ENCODE measurements around the gene PEX5L. TPM values are rescaled to one million over a fixed set of nuclear protein-coding genes. Genes with fewer than 3 reads are reported as not detected.
"Not testable (repeated sequence)": the region's sequence is repeated elsewhere in the genome, so short reads cannot be mapped to it uniquely, and the experiment has no call there.

Gene PEX5L
- total RNA-seq, 1 experiment from 2014 or later: 3.2 TPM

DNA sequence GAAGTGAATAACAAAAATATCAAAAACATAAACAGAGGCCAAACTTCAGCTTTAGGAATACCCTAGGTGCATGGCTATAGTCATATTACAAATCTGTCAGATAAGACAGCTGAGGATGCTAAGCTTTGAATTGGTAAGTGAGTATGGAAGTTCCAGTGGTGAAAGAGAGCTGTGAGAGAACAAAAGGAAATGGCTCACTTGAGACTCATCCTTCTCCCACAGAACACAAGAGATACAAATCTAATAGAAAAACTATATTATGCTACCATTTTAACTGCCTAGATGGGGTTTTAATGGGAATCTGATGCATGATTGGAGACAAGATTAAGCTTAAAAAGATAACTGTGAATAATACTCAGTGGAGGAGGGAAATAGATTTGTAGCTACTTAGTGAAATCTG, 21.5 kb upstream of the PEX5L start:
- ChIA-PET POLR2A (no interaction called here), CTCF (interaction anchor here (1.2 kb wide), 1 partner anchor 129 kb away, joined by 4 read pairs; no protein-coding TSS in a partner anchor)
- H3K4me3 Mint-ChIP-seq: no peak overlapping the region
- no peaks in the 10 kb centered on the region for H3K27me3 Mint-ChIP-seq (ENCODE audit: low read depth)
- H3K9me3 Mint-ChIP-seq: no peaks in the 10 kb centered on the region
- ATAC-seq (no peak), DNase-seq (ENCODE audit: low spot score) (no peak)
- no peak for TF ChIP-seq NR3C1 (CRISPR knock-in tag; conservative IDR thresholded peaks at IDR 0.05; ENCODE audit: low read depth)
- H3K4me1 Mint-ChIP-seq: peaks cover 3% of the 10 kb centered on the region
- no peak overlapping the region for H3K27ac Mint-ChIP-seq
- no peaks in the 10 kb centered on the region for H3K36me3 Mint-ChIP-seq

DNA sequence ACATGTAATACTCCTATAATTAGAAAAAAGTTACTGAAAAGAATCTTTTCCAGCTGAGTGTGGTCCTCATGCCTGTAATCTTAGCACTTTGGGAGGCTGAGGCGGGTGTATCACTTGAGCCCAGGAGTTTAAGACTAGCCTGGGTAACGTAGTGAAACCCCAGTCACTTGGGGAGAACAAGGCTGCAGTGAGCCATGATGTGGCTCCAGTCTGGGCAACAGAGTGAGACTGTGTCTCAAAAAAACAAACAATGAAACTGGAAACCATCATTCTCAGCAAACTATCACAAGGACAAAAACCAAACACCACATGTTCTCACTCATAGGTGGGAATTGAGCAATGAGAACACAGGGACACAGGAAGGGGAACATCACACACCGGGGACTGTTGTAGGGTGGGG, 18.9 kb upstream of the PEX5L start:
- H3K4me1 Mint-ChIP-seq: not testable (repeated sequence)

DNA sequence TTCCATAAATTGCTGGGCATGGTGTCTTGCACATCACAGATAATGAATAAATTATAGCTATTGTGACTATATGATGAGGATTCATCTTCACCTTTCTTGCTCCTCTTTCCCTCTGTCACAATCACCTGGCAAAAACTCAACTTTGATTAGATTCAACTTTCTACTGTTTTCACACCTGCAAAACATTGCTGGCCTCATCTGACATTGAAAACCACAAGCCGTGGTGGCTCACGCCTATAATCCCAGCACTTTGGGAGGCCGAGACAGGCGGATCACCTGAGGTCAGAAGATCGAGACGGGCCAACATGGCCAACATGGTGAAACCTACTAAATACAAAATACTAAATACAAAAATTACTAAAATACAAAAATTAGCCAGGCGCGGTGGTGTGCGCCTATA, 12.7 kb upstream of the PEX5L start:
- no peaks in the 10 kb centered on the region for H3K9me3 Mint-ChIP-seq
- ChIA-PET POLR2A (interaction anchor here (0.6 kb wide), 1 partner anchor 94 kb away, joined by 4 read pairs; no protein-coding TSS in a partner anchor), CTCF (no interaction called here)
- ATAC-seq (no peak), DNase-seq (ENCODE audit: low spot score) (no peak)
- no peaks in the 10 kb centered on the region for H3K36me3 Mint-ChIP-seq
- H3K4me1 Mint-ChIP-seq: no peaks in the 10 kb centered on the region
- H3K27me3 Mint-ChIP-seq (ENCODE audit: low read depth): no peaks in the 10 kb centered on the region
- H3K4me3 Mint-ChIP-seq: no peak overlapping the region
- no peak overlapping the region for H3K27ac Mint-ChIP-seq
- TF ChIP-seq ZNF138 (CRISPR knock-in tag; conservative IDR thresholded peaks at IDR 0.05) (no peak), SMAD4 (CRISPR knock-in tag; IDR thresholded peaks at IDR 0.05) (no peak), NR2C2 (CRISPR knock-in tag; IDR thresholded peaks at IDR 0.05) (no peak), EMX1 (CRISPR knock-in tag; IDR thresholded peaks at IDR 0.05) (no peak)
- TF ChIP-seq, protein P1, sequence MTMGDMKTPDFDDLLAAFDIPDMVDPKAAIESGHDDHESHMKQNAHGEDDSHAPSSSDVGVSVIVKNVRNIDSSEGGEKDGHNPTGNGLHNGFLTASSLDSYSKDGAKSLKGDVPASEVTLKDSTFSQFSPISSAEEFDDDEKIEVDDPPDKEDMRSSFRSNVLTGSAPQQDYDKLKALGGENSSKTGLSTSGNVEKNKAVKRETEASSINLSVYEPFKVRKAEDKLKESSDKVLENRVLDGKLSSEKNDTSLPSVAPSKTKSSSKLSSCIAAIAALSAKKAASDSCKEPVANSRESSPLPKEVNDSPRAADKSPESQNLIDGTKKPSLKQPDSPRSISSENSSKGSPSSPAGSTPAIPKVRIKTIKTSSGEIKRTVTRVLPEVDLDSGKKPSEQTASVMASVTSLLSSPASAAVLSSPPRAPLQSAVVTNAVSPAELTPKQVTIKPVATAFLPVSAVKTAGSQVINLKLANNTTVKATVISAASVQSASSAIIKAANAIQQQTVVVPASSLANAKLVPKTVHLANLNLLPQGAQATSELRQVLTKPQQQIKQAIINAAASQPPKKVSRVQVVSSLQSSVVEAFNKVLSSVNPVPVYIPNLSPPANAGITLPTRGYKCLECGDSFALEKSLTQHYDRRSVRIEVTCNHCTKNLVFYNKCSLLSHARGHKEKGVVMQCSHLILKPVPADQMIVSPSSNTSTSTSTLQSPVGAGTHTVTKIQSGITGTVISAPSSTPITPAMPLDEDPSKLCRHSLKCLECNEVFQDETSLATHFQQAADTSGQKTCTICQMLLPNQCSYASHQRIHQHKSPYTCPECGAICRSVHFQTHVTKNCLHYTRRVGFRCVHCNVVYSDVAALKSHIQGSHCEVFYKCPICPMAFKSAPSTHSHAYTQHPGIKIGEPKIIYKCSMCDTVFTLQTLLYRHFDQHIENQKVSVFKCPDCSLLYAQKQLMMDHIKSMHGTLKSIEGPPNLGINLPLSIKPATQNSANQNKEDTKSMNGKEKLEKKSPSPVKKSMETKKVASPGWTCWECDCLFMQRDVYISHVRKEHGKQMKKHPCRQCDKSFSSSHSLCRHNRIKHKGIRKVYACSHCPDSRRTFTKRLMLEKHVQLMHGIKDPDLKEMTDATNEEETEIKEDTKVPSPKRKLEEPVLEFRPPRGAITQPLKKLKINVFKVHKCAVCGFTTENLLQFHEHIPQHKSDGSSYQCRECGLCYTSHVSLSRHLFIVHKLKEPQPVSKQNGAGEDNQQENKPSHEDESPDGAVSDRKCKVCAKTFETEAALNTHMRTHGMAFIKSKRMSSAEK (CRISPR knock-in tag; IDR thresholded peaks at IDR 0.05; ENCODE audit: borderline replicate concordance): no peak
- TF ChIP-seq, protein P2, sequence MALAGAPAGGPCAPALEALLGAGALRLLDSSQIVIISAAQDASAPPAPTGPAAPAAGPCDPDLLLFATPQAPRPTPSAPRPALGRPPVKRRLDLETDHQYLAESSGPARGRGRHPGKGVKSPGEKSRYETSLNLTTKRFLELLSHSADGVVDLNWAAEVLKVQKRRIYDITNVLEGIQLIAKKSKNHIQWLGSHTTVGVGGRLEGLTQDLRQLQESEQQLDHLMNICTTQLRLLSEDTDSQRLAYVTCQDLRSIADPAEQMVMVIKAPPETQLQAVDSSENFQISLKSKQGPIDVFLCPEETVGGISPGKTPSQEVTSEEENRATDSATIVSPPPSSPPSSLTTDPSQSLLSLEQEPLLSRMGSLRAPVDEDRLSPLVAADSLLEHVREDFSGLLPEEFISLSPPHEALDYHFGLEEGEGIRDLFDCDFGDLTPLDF (CRISPR knock-in tag; IDR thresholded peaks at IDR 0.05): no peak

More for the DNA sequence above, 18.9 kb upstream of the PEX5L start:
- H3K9me3 Mint-ChIP-seq; DNase-seq (ENCODE audit: low spot score); H3K4me3 Mint-ChIP-seq; ATAC-seq; H3K36me3 Mint-ChIP-seq; CTCF ChIA-PET; H3K27me3 Mint-ChIP-seq (ENCODE audit: low read depth); POLR2A ChIA-PET: not testable (repeated sequence)
- H3K27ac Mint-ChIP-seq: peak overlapping the region; percentile 74; the same call in 1 of the 2 replicates

- ATAC-seq (no peak), DNase-seq (ENCODE audit: low spot score) (no peak)
- Mint-ChIP-seq H3K9me3 (no peaks in the 10 kb centered on the region), H3K4me3 (no peak overlapping the region), H3K36me3 (no peaks in the 10 kb centered on the region), H3K27me3 (ENCODE audit: low read depth) (no peaks in the 10 kb centered on the region), H3K4me1 (no peaks in the 10 kb centered on the region), H3K27ac (no peak overlapping the region)
- CTCF ChIA-PET: no interaction called here
- TF ChIP-seq, protein P1 (CRISPR knock-in tag; IDR thresholded peaks at IDR 0.05; ENCODE audit: borderline replicate concordance): no peak
- TF ChIP-seq, protein P3, sequence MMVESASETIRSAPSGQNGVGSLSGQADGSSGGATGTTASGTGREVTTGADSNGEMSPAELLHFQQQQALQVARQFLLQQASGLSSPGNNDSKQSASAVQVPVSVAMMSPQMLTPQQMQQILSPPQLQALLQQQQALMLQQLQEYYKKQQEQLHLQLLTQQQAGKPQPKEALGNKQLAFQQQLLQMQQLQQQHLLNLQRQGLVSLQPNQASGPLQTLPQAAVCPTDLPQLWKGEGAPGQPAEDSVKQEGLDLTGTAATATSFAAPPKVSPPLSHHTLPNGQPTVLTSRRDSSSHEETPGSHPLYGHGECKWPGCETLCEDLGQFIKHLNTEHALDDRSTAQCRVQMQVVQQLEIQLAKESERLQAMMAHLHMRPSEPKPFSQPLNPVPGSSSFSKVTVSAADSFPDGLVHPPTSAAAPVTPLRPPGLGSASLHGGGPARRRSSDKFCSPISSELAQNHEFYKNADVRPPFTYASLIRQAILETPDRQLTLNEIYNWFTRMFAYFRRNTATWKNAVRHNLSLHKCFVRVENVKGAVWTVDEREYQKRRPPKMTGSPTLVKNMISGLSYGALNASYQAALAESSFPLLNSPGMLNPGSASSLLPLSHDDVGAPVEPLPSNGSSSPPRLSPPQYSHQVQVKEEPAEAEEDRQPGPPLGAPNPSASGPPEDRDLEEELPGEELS (CRISPR knock-in tag; IDR thresholded peaks at IDR 0.05): no peak
- TF ChIP-seq, protein P4, sequence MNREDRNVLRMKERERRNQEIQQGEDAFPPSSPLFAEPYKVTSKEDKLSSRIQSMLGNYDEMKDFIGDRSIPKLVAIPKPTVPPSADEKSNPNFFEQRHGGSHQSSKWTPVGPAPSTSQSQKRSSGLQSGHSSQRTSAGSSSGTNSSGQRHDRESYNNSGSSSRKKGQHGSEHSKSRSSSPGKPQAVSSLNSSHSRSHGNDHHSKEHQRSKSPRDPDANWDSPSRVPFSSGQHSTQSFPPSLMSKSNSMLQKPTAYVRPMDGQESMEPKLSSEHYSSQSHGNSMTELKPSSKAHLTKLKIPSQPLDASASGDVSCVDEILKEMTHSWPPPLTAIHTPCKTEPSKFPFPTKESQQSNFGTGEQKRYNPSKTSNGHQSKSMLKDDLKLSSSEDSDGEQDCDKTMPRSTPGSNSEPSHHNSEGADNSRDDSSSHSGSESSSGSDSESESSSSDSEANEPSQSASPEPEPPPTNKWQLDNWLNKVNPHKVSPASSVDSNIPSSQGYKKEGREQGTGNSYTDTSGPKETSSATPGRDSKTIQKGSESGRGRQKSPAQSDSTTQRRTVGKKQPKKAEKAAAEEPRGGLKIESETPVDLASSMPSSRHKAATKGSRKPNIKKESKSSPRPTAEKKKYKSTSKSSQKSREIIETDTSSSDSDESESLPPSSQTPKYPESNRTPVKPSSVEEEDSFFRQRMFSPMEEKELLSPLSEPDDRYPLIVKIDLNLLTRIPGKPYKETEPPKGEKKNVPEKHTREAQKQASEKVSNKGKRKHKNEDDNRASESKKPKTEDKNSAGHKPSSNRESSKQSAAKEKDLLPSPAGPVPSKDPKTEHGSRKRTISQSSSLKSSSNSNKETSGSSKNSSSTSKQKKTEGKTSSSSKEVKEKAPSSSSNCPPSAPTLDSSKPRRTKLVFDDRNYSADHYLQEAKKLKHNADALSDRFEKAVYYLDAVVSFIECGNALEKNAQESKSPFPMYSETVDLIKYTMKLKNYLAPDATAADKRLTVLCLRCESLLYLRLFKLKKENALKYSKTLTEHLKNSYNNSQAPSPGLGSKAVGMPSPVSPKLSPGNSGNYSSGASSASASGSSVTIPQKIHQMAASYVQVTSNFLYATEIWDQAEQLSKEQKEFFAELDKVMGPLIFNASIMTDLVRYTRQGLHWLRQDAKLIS (CRISPR knock-in tag; IDR thresholded peaks at IDR 0.05; ENCODE audit: borderline replicate concordance): no peak
- TF ChIP-seq SMAD4 (CRISPR knock-in tag; IDR thresholded peaks at IDR 0.05) (no peak), HMGA2 (CRISPR knock-in tag; IDR thresholded peaks at IDR 0.05) (no peak), RORB (CRISPR knock-in tag; IDR thresholded peaks at IDR 0.05) (no peak)
- POLR2A ChIA-PET: no interaction called here
Observed at GRCh38 chr3:180048840-180049239, 12.1 kb upstream of the PEX5L start.

Data from WTC11 (cell line).